Body of pancreas (tissue), 4 donors: ENCODE data around the gene TJP1. TPM values are rescaled to one million over a fixed set of nuclear protein-coding genes. Genes with fewer than 3 reads are reported as not detected.

Experiments used
- ATAC-seq: fragments of 150-250 bp; one replicate; pipeline ENCODE4 v1.9.1; 2016
- DNase-seq, 4 donors: peaks; one replicate each; pipeline ENCODE4 v3.0.0-alpha.2; 2019
- H3K27ac ChIP-seq, 4 donors: fragments of 200-600 bp; sonication (generic); 1 replicate in 3 of 4; 2 replicates in 1 of 4; pipeline versions ENCODE4 v1.5.1 to v1.6.1; 2016 to 2019; ENCODE audit warnings: mild to moderate bottlenecking in 1 of 4, mixed read lengths in 1 of 4, moderate library complexity in 1 of 4
- H3K27me3 ChIP-seq, 2 donors: fragments of 200-600 bp; sonication (generic); one replicate each; pipeline ENCODE4 v1.6.0; 2016; ENCODE audit warnings: mild to moderate bottlenecking in 1 of 2
- H3K36me3 ChIP-seq, 2 donors: fragments of 200-600 bp; sonication (generic); replicated peaks in 1 of 2; 2 replicates each; pipeline ENCODE4 v1.5.1; 2016; ENCODE audit warnings: low read depth in 2 of 2; ENCODE audit not compliant: insufficient read depth in 1 of 2
- H3K4me1 ChIP-seq: fragments of 200-600 bp; sonication (generic); one replicate; pipeline ENCODE4 v1.6.0; 2016
- H3K4me3 ChIP-seq, 2 donors: fragments of 200-600 bp; sonication (generic); 1 replicate in 1 of 2; 2 replicates in 1 of 2; pipeline ENCODE4 v1.5.1; 2016 to 2019
- H3K9me3 ChIP-seq, 3 donors: fragments of 200-600 bp; sonication (generic); 1 replicate in 2 of 3; 2 replicates in 1 of 3; pipeline ENCODE4 v1.5.1; 2016
- CTCF ChIP-seq, 7 experiments: fragments of 450-650 bp in 4 of 7; fragments of 200-600 bp in 3 of 7; sonication (generic) in 3 of 7; IDR thresholded peaks; one replicate each; pipeline ENCODE4 v1.5.1; 2016 to 2019; ENCODE audit warnings: antibody characterized with exemption in 7 of 7
- POLR2A ChIP-seq, 3 donors: fragments of 450-650 bp; IDR thresholded peaks; one replicate each; pipeline ENCODE4 v1.6.1; 2016; ENCODE audit warnings: antibody characterized with exemption in 3 of 3, mild to moderate bottlenecking in 2 of 3
- WGBS, 2 donors: methylation state at CpG; one replicate each; pipeline ENCODE4 v1.1.5; 2017; 5-methylcytosine and 5-hydroxymethylcytosine counted together
- intact Hi-C: fragments of 100-400 bp; cut with DNase I; formaldehyde crosslinking; loops from one replicate; pipeline ENCODE4 v1.15.1; 2023
- total RNA-seq, 2 donors: library from RNA; depleted of rRNA; stranded (reverse); fragments of >200 nt; gene quantifications; one replicate each; pipeline ENCODE4 v1.1.0, GENCODE V29; 2016

TJP1 gene
- total RNA-seq, 2 donors from 2014 or later: 68.7 to 70.9 TPM

DNA sequence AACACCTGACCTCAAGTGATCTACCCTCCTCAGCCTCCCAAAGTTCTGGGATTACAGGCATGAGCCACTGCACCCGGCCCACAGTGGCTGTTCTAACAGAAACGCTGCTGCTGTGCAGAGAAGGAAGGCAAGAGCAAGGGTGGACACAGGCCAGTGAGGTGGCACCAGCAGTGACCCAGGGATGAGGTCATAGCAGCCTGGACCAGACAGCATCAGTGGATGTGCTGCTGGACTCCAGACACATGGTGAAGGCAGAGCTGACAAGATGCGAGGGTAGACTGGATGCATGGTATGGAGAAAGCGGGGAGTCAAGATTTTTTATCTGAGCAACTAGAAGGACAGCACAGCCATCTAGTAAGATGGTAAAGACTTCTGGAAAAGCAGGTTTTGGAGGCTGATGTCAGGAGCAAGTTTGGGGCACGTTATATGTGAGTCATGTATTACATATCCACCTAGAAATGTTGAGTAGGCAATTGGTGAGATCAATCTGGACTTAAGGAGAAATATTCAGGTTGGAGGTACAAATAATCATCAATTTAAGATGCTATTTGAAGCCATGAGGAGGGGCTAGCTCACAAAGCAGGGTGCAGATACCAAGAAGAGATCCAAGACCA is 22.1 kb upstream of the TJP1 start:
- no peak overlapping the region for H3K27ac ChIP-seq
- H3K27me3 ChIP-seq: no peaks in the 10 kb centered on the region
- H3K4me3 ChIP-seq: no peak overlapping the region
- TF ChIP-seq POLR2A (IDR thresholded peaks at IDR 0.05) (no peak), CTCF (IDR thresholded peaks at IDR 0.05) (no peak)
- no peaks in the 10 kb centered on the region for H3K4me1 ChIP-seq
- no peaks in the 10 kb centered on the region for H3K9me3 ChIP-seq
- H3K36me3 ChIP-seq: no peaks in the 10 kb centered on the region
- intact Hi-C loops: no loop called here
- 70 to 73% methylated on average over 3 to 5 of the region's 5 CpGs for WGBS, 2 donors
- DNase-seq (no peak), ATAC-seq (no peak)

- 84 to 87% methylated on average over 5 of the region's 5 CpGs for WGBS, 2 donors
- no peaks in the 10 kb centered on the region for H3K4me1 ChIP-seq
- intact Hi-C loops: no loop called here
- no peak for ATAC-seq
- H3K27me3 ChIP-seq: no peaks in the 10 kb centered on the region
- H3K36me3 ChIP-seq: no peaks in the 10 kb centered on the region
- H3K27ac ChIP-seq: no peak overlapping the region
- no peak overlapping the region for H3K4me3 ChIP-seq
- no peaks in the 10 kb centered on the region for H3K9me3 ChIP-seq
- no peak for DNase-seq
- no peak for TF ChIP-seq CTCF (IDR thresholded peaks at IDR 0.05)
Measured at GRCh38 chr15:29842290-29842689, 20.0 kb upstream of the TJP1 start.

DNA sequence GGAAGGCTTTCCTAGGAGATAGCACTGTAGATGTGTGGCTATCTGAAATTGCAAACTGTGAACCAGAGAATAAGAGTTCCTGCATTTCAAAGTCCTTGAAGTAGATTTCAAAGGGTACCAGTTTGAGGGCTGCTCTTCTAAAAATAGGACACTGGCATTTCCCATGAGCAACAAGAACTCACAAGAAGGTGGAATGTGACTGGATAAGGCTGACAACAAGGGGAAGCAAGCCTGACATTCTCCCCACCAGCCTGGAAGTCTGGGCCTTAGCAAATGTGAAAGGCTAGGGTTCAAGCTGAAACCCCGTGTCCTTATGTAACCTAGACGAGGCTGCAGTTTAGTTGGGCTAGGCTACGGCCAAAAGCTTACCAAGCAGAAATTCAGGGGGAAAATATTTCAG is 18.7 kb upstream of the TJP1 start:
- TF ChIP-seq POLR2A (IDR thresholded peaks at IDR 0.05) (no peak), CTCF (IDR thresholded peaks at IDR 0.05) (no peak)
- H3K27me3 ChIP-seq: no peaks in the 10 kb centered on the region
- 73 to 75% methylated on average over 3 of the region's 3 CpGs for WGBS, 2 donors
- no peak overlapping the region for H3K27ac ChIP-seq
- no peak for DNase-seq
- no peak overlapping the region for H3K4me3 ChIP-seq
- H3K9me3 ChIP-seq: no peaks in the 10 kb centered on the region
- no peaks in the 10 kb centered on the region for H3K36me3 ChIP-seq
- no peak for ATAC-seq
- intact Hi-C loops: no loop called here
- no peaks in the 10 kb centered on the region for H3K4me1 ChIP-seq

GRCh38 chr15:29840054-29840453 is 17.8 kb upstream of the TJP1 start:
- H3K4me3 ChIP-seq: no peak overlapping the region
- 77 to 79% methylated on average over 3 of the region's 3 CpGs for WGBS, 2 donors
- ATAC-seq (no peak), DNase-seq (no peak)
- intact Hi-C loops: no loop called here
- TF ChIP-seq CTCF (IDR thresholded peaks at IDR 0.05) (no peak), POLR2A (IDR thresholded peaks at IDR 0.05) (no peak)
- H3K36me3 ChIP-seq: no peaks in the 10 kb centered on the region
- no peaks in the 10 kb centered on the region for H3K9me3 ChIP-seq
- H3K27me3 ChIP-seq: no peaks in the 10 kb centered on the region
- H3K27ac ChIP-seq: no peak overlapping the region
- H3K4me1 ChIP-seq: no peaks in the 10 kb centered on the region

- intact Hi-C loops: no loop called here
- ATAC-seq: no peak
- 91 to 97% methylated on average over 3 of the region's 3 CpGs for WGBS, 2 donors
Measured at GRCh38 chr15:29838352-29839010, 16.2 kb upstream of the TJP1 start.

More at GRCh38 chr15:29838352-29839010, 16.2 kb upstream of the TJP1 start:
- no peak overlapping the region for H3K27ac ChIP-seq
- H3K36me3 ChIP-seq: no peaks in the 10 kb centered on the region
- no peaks in the 10 kb centered on the region for H3K9me3 ChIP-seq
- no peaks in the 10 kb centered on the region for H3K4me1 ChIP-seq
- no peak for DNase-seq
- no peaks in the 10 kb centered on the region for H3K27me3 ChIP-seq
- no peak for TF ChIP-seq CTCF (IDR thresholded peaks at IDR 0.05)
- H3K4me3 ChIP-seq: no peak overlapping the region
